GM18517 (cell line): Measurements from ENCODE around the gene PPT1.
A peak's percentile ranks its signal among the peaks of the same experiment; 100 is the strongest.

ENCODE experiments used
- ATAC-seq: cut with Tn5 transposase; IDR thresholded peaks from one replicate; pipeline ENCODE4 v1.9.1; 2021; ENCODE audit warnings: mild to moderate bottlenecking, moderate library complexity; ENCODE audit not compliant: unreplicated experiment

PPT1 gene

GRCh38 chr1:40096977-40097782, at the start of gene PPT1:
Gene PPT1 (minus strand): TSS chr1:40097252. CDS start chr1:40097238, 14 bp downstream.
- ATAC-seq, result peak; percentile 79

GRCh38 chr1:40143891-40144575, 47.0 kb upstream of the PPT1 start:
- no peak for ATAC-seq

- ATAC-seq, result no peak
Measured at GRCh38 chr1:40141878-40142535, 45.0 kb upstream of the PPT1 start.

- ATAC-seq, result no peak
Measured at GRCh38 chr1:40140211-40140973, 43.3 kb upstream of the PPT1 start.

- ATAC-seq, result no peak
Measured at GRCh38 chr1:40133839-40134238, 36.8 kb upstream of the PPT1 start.

- ATAC-seq, result no peak
Measured at GRCh38 chr1:40133312-40133665, 36.2 kb upstream of the PPT1 start.

- ATAC-seq, result no peak
Measured at GRCh38 chr1:40132383-40133311, 35.6 kb upstream of the PPT1 start.

- no peak for ATAC-seq
Measured at GRCh38 chr1:40130892-40131291, 33.8 kb upstream of the PPT1 start.

- ATAC-seq, result no peak
Measured at GRCh38 chr1:40122855-40123254, 25.8 kb upstream of the PPT1 start.

GRCh38 chr1:40120128-40120527, 23.1 kb upstream of the PPT1 start:
- no peak for ATAC-seq

GRCh38 chr1:40114400-40114799, 17.3 kb upstream of the PPT1 start:
- no peak for ATAC-seq

- ATAC-seq, result no peak
Measured at GRCh38 chr1:40110389-40110788, 13.3 kb upstream of the PPT1 start.

- no peak for ATAC-seq
Measured at GRCh38 chr1:40107290-40107959, 10.4 kb upstream of the PPT1 start.

- ATAC-seq, result no peak
Measured at GRCh38 chr1:40105028-40105427, 8.0 kb upstream of the PPT1 start.

- ATAC-seq, result no peak
Measured at GRCh38 chr1:40102896-40103295, 5.8 kb upstream of the PPT1 start.

- no peak for ATAC-seq
Measured at GRCh38 chr1:40102038-40102437, 5.0 kb upstream of the PPT1 start.

- ATAC-seq, result no peak
Measured at GRCh38 chr1:40096646-40096976, 441 bp downstream of the PPT1 start.

GRCh38 chr1:40095806-40096205, 1.2 kb downstream of the PPT1 start:
- no peak for ATAC-seq

GRCh38 chr1:40094466-40095110, 2.5 kb downstream of the PPT1 start:
- ATAC-seq, result no peak
